Suprapubic skin (tissue), 3 donors: ENCODE measurements around the gene SFSWAP.

Experiments
- CTCF ChIP-seq, 2 donors: fragments of 200-600 bp in 1 of 2; fragments of 450-650 bp in 1 of 2; sonication (generic) in 1 of 2; IDR thresholded peaks; one replicate each; pipeline ENCODE4 v1.5.1; 2016 to 2019; ENCODE audit warnings: antibody characterized with exemption in 2 of 2, mild to moderate bottlenecking in 1 of 2, moderate library complexity in 1 of 2
- POLR2AphosphoS5 ChIP-seq, 3 donors: sonication (generic); formaldehyde crosslinking; IDR thresholded peaks; one replicate each; pipeline ENCODE4 v1.6.1; 2017; ENCODE audit warnings: antibody characterized with exemption in 3 of 3

GRCh38 chr12:131690320-131690719 lies 20.6 kb upstream of the SFSWAP start:
- no peak for TF ChIP-seq CTCF (IDR thresholded peaks at IDR 0.05)
- TF ChIP-seq POLR2AphosphoS5 (IDR thresholded peaks at IDR 0.05): no peak
